CD4-positive, alpha-beta T cell treated with Interleukin-15 for 1 hour (primary cell): Measurements from ENCODE around the gene MAGI2.
"Not testable (repeated sequence)": the region's sequence is repeated elsewhere in the genome, so short reads cannot be mapped to it uniquely, and the experiment has no call there.

Source experiments
- DNase-seq: peaks from one replicate; pipeline ENCODE4 v3.0.0-alpha.2; 2020

Gene MAGI2

DNA sequence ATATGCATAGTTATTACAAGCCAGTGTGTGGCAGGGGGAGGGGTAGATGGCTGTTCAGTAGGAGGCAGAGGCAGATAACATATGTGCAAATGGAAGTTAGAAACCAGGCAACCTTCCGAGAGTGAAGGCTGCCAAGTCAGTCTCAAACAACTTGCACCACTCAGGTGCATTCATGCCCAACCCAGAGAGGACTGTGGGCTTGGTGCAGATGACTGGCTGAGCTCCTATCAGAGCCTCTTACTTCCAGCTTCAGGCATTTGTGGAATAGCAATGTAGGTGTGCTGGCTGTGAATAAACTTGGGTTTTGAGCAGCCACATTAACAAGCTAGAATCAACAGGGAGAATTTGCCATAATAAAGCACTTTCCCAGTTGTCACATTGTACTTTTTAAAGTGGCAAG is 865.1 kb downstream of the MAGI2 start:
- DNase-seq = no peak

DNA sequence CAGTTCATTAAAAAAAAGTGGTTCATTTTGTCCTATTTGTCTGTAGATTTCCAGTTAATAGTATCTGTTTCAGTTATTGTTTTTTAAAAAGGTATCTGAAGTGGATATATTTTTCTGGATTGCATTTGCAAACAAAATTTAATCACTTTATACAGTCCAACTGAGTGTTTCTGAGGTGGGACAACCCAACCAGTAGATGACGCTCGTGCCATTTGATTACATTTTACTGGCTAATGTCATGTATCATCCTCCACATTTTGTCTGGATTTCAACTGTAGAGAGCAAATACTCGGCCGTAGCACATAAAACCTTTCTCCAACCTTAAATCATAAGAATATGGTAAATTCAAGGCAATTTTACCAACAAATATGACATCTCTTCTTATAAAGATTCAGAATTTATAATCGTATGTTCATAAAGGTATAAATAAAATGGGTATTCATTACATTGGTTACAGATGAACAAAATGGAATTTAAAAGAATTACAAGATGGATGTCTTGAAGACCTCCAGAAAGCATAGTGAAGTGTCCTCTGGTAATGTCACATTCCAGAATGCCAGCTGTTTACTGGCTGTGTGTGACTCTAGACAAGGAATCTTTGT is 865.9 kb downstream of the MAGI2 start:
- no peak for DNase-seq

- DNase-seq = no peak
These were observed 867.5 kb downstream of the MAGI2 start for GRCh38 chr7:78585980-78586379.

DNA sequence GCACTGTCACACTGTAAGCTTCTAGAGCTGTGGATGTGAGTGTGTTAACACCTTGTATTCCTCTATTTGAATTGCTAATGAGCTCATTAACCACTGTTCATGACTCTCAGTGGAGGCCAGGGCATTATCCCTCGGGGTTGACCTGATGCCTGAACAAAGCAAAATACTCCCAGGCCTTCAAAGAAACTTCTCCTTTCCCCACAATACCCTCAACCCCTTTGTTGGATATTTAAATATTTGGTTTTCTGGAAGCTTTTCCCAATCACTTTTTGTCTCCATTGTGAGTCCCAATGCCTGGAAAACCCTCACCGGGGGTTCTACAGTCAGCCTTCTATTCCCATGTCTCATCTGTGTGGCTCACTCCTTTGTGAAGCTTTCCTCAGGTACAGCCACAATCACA is 874.8 kb downstream of the MAGI2 start:
- DNase-seq = no peak

- not testable (repeated sequence) for DNase-seq
These were observed 876.1 kb downstream of the MAGI2 start for GRCh38 chr7:78577174-78577952.

GRCh38 chr7:78576236-78576635 is 877.2 kb downstream of the MAGI2 start:
- no peak for DNase-seq

DNA sequence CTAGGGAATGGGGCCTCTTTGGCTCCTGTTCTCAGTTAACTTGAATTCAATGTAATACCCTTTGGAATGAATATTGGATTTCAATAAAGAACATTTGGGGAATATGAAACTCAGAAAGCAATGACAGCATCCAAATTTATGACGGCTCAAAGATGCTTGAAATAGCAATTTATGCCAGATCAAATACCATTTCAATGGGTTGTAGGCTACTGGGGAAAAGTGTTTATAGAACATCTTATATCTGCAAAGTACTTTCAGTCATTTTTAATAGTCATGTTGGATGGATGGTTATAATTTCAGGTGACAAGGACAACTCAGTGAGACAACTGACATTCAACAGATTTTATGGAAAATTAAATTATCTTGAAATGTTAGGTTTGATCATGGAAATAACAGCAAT is 882.2 kb downstream of the MAGI2 start:
- DNase-seq = no peak

- no peak for DNase-seq
These were observed 884.8 kb downstream of the MAGI2 start for GRCh38 chr7:78568690-78569089.

- DNase-seq = no peak
These were observed 885.6 kb downstream of the MAGI2 start for GRCh38 chr7:78567836-78568235.

DNA sequence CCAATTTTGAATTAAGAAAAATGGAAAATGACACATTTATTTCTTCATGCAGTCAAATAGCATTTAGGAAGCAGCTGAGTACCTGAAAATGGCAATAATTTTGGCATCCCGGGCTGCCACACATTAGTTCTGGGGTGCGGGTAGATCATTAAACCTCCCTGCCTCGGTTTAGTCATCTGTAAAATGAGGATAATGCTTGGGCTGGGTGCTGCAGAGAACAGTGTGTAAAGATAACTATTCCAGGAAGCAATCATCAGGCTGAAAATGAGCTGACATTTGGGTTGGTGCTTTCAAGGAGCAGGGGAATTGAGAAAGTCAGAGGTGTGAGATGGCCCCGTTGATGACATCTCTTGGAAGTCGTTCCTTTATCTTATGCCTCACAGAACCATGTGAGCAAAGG is 887.7 kb downstream of the MAGI2 start:
- DNase-seq = no peak

DNA sequence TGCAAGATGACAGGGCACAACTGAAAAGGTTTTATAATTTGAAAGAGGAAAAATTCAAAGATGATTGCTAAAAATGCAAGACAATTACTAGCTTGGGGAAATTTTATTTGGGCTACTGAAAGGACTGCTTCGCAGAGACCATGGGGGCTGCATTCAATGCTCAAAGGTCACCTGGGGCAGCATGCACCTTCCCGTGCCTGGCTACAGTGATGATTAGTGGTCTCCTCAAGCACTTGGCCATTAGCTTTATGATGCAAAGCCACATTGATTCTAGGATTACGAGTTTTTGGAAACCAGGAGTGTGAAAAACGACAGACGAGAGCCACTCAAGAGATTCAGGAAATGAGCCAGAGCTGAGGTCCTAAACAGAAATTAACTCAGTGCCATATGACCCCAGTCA is 890.3 kb downstream of the MAGI2 start:
- no peak for DNase-seq

- no peak for DNase-seq
These were observed 891.3 kb downstream of the MAGI2 start for GRCh38 chr7:78562191-78562590.

DNA sequence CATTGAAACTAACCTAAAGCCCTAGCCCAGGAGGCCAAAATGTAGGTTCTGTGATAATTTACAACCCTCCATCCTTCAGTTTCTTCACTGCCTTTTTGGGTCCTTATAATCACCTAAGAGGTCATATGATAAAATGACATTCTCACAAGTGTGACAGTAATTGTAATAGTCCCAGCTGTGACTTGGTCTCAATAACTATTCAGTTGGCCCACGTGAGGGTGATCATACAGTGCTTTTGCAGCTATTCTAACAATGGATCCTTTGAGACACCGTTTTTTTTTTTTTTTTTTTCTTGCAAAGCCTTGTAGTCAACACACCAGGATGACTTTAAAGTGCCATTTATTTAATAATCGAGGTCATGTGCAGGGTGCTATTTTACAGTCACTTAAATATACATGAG is 894.9 kb downstream of the MAGI2 start:
- no peak for DNase-seq

- DNase-seq = no peak
These were observed 909.5 kb downstream of the MAGI2 start for GRCh38 chr7:78543976-78544375.

GRCh38 chr7:78542981-78543380 is 910.5 kb downstream of the MAGI2 start:
- no peak for DNase-seq

- DNase-seq = no peak
These were observed 910.9 kb downstream of the MAGI2 start for GRCh38 chr7:78542541-78542940.

DNA sequence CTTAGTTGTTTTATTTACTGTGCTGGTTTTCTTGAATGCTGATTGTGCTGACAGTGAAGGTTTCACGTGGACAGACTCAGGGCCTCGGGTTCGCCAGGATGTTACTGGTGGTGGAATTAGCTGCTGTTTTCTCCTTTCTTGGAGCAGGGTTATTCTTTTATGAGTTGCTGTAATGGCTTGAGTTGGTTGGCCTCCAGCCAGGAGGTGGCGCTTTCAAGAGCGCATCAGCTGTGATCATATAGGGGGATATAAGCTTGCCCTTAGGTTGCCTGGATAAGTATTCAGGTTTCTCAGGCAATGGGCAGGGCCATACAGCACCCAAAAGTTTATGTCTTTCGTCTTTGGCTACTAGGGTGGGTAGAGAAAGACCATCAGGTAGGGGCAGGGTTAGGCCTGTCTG is 913.6 kb downstream of the MAGI2 start:
- DNase-seq = no peak

- DNase-seq = no peak
These were observed 917.8 kb downstream of the MAGI2 start for GRCh38 chr7:78535655-78536054.

DNA sequence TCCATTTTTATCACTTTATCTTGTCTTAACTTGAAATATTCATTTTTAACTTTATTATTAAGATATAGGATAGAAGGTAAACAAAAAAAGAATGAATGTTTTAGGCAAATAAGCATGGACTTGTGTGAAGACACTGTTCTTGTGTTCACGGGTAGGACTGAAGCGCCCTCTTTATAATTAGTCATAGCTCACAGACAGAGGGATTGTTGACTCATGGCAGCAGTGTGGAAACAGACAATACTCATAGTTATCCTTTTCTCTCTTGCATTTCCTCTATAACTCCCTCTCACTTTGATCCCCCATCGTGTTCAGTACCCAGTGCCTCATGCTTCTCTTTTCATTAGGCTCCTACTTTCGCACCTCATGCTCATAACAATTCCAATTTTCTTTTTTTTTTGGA is 923.1 kb downstream of the MAGI2 start:
- no peak for DNase-seq

DNA sequence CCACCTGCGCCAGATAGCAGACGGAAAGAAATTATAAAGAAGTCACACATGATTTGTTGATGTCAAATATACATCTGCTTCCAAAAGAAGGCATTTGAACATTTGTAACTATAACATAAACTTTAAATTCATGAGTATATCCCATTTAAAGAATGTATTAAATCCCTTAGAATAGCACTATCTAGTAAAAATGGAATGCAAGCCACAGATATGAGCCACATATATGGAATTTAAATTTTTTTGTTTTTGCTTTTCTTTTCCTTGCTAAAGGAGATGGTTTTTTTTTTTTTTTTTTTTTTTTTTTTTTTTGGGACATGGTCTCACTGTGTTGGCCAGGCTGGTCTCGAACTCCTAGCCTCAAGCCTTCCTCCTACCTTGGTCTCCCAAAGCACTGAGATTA is 924.1 kb downstream of the MAGI2 start:
- DNase-seq = no peak

- no peak for DNase-seq
These were observed 924.5 kb downstream of the MAGI2 start for GRCh38 chr7:78528964-78529363.

- no peak for DNase-seq
These were observed 929.5 kb downstream of the MAGI2 start for GRCh38 chr7:78523930-78524329.

GRCh38 chr7:78521961-78522360 is 931.5 kb downstream of the MAGI2 start:
- no peak for DNase-seq

DNA sequence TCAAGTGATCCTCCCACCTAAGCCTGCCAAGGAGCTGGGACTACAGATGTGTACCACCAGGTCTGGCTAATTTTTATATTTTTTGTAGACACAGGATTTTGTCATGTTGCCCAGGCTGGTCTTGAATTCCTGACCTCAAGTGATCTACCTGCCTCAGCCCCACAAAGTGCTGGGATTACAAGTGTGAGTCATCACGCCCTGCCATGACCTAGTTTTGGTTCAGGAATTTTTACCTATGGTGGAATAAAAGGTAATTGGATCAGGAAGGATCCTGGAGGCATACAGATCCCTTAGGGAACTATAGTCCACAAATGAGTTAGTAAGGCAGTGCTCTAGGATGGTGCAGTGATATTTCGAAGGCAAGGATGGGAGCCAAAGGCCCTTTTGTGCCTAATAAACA is 937.0 kb downstream of the MAGI2 start:
- DNase-seq = no peak

DNA sequence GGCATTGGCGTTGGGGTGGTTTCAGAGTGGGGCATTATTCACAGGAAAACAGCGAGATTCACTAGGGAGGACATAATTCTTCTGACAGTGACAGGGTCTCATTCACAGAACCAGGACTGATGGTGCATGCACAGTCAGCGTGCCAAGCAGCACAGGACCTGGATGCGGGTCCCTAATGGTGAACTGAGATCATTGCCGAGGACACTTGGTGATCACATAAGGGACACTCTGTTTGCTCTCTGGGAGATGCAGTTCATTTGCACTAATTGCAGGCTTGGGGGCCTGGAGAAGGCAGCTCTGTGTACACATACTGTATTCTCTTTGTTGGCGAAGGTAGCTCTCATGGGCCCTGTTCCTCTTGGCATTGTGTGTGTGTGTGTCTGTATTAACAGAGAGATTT is 938.8 kb downstream of the MAGI2 start:
- DNase-seq = no peak
